ENCODE measurements around the gene FAM111A. TPM values are rescaled to one million over a fixed set of nuclear protein-coding genes. Genes with fewer than 3 reads are reported as not detected.

FAM111A gene
- total RNA-seq, 1 experiment from 2014 or later, result 49.2 TPM

- DNase-seq (no peak), ATAC-seq (no peak)
- no peak overlapping the region for H2AFZ ChIP-seq (ENCODE audit: low read length)
- no peak overlapping the region for H3K4me3 ChIP-seq (ENCODE audit: low read length)
- no peaks in the 10 kb centered on the region for H3K9me2 ChIP-seq (replicated peaks; ENCODE audit: low read length)
- no peaks in the 10 kb centered on the region for H4K20me1 ChIP-seq (ENCODE audit: low read length)
- no peak overlapping the region for H3K27ac ChIP-seq (ENCODE audit: low read length)
- H3K4me2 ChIP-seq (ENCODE audit: low read length), result no peak overlapping the region
- H3K79me2 ChIP-seq (ENCODE audit: low read length), result peaks cover 9% of the 10 kb centered on the region
- H3K9me3 ChIP-seq (ENCODE audit: low read length), result no peaks in the 10 kb centered on the region
- peaks cover 48% of the 10 kb centered on the region for H3K36me3 ChIP-seq (ENCODE audit: low read depth, low read length)
- no peaks in the 10 kb centered on the region for H3F3A ChIP-seq (ENCODE audit: low read length, unreplicated experiment)
- TF ChIP-seq, protein P1, sequence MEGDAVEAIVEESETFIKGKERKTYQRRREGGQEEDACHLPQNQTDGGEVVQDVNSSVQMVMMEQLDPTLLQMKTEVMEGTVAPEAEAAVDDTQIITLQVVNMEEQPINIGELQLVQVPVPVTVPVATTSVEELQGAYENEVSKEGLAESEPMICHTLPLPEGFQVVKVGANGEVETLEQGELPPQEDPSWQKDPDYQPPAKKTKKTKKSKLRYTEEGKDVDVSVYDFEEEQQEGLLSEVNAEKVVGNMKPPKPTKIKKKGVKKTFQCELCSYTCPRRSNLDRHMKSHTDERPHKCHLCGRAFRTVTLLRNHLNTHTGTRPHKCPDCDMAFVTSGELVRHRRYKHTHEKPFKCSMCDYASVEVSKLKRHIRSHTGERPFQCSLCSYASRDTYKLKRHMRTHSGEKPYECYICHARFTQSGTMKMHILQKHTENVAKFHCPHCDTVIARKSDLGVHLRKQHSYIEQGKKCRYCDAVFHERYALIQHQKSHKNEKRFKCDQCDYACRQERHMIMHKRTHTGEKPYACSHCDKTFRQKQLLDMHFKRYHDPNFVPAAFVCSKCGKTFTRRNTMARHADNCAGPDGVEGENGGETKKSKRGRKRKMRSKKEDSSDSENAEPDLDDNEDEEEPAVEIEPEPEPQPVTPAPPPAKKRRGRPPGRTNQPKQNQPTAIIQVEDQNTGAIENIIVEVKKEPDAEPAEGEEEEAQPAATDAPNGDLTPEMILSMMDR (conservative IDR thresholded peaks at IDR 0.05; ENCODE audit: low read depth, low read length), result no peak
- no peak overlapping the region for H3K9ac ChIP-seq (ENCODE audit: low read length)
- ChIA-PET POLR2A (ENCODE audit: unreplicated experiment) (no interaction called here), CTCF (no interaction called here)
- H3K4me1 ChIP-seq (ENCODE audit: insufficient read depth, low read length), result peaks cover 4% of the 10 kb centered on the region
- intact Hi-C loops (cut with micrococcal nuclease), result no loop called here
- no peaks in the 10 kb centered on the region for H3K27me3 ChIP-seq (ENCODE audit: low read length)
- BruUV-seq (replicated peaks), result no TSS peak
These were observed 9.1 kb downstream of the FAM111A start for GRCh38 chr11:59151761-59152160.

- intact Hi-C loops (cut with micrococcal nuclease), result no loop called here
- Histone ChIP-seq H3K4me2 (ENCODE audit: low read length) (no peak overlapping the region), H2AFZ (ENCODE audit: low read length) (no peak overlapping the region), H3K27ac (ENCODE audit: low read length) (no peak overlapping the region), H3K27me3 (ENCODE audit: low read length) (no peaks in the 10 kb centered on the region), H3K36me3 (ENCODE audit: low read depth, low read length) (peaks cover 41% of the 10 kb centered on the region), H4K20me1 (ENCODE audit: low read length) (no peaks in the 10 kb centered on the region), H3K4me1 (ENCODE audit: insufficient read depth, low read length) (no peaks in the 10 kb centered on the region), H3K4me3 (ENCODE audit: low read length) (no peak overlapping the region), H3F3A (ENCODE audit: low read length, unreplicated experiment) (no peaks in the 10 kb centered on the region), H3K9me3 (ENCODE audit: low read length) (no peaks in the 10 kb centered on the region), H3K79me2 (ENCODE audit: low read length) (peaks cover 4% of the 10 kb centered on the region; the same call in 1 of the 2 replicates), H3K9ac (ENCODE audit: low read length) (no peak overlapping the region), H3K9me2 (replicated peaks; ENCODE audit: low read length) (no peaks in the 10 kb centered on the region)
- ChIA-PET CTCF (no interaction called here), POLR2A (ENCODE audit: unreplicated experiment) (no interaction called here)
- no peak for DNase-seq
- no peak for ATAC-seq
- TF ChIP-seq EZH2 (IDR thresholded peaks at IDR 0.05; ENCODE audit: low read length, unreplicated experiment) (no peak), EZH2phosphoT487 (IDR thresholded peaks at IDR 0.05; ENCODE audit: borderline replicate concordance, low read length) (no peak)
- TF ChIP-seq, protein P1 (conservative IDR thresholded peaks at IDR 0.05; ENCODE audit: low read depth, low read length), result no peak
- TSS peak; percentile 19 for BruUV-seq (replicated peaks)
These were observed 9.8 kb downstream of the FAM111A start for GRCh38 chr11:59152312-59152951.

GRCh38 chr11:59154610-59155009, 12.0 kb downstream of the FAM111A start:
- Histone ChIP-seq H3K79me2 (ENCODE audit: low read length) (no peaks in the 10 kb centered on the region), H3K9ac (ENCODE audit: low read length) (no peak overlapping the region), H3K4me1 (ENCODE audit: insufficient read depth, low read length) (no peaks in the 10 kb centered on the region), H3K27me3 (ENCODE audit: low read length) (no peaks in the 10 kb centered on the region), H3K36me3 (ENCODE audit: low read depth, low read length) (peaks cover 25% of the 10 kb centered on the region), H2AFZ (ENCODE audit: low read length) (no peak overlapping the region), H3F3A (ENCODE audit: low read length, unreplicated experiment) (no peaks in the 10 kb centered on the region), H3K9me3 (ENCODE audit: low read length) (no peaks in the 10 kb centered on the region), H3K4me3 (ENCODE audit: low read length) (no peak overlapping the region), H4K20me1 (ENCODE audit: low read length) (no peaks in the 10 kb centered on the region), H3K9me2 (replicated peaks; ENCODE audit: low read length) (no peaks in the 10 kb centered on the region), H3K4me2 (ENCODE audit: low read length) (no peak overlapping the region), H3K27ac (ENCODE audit: low read length) (no peak overlapping the region)
- BruUV-seq (replicated peaks), result no TSS peak
- ATAC-seq (no peak), DNase-seq (peak; percentile 7)
- intact Hi-C loops (cut with micrococcal nuclease), result no loop called here
- ChIA-PET CTCF (interaction anchor here (0.6 kb wide), 1 partner anchor 17 kb away, joined by 3 read pairs; no protein-coding TSS in a partner anchor), POLR2A (ENCODE audit: unreplicated experiment) (no interaction called here)
- TF ChIP-seq EZH2 (IDR thresholded peaks at IDR 0.05; ENCODE audit: low read length, unreplicated experiment) (no peak), EZH2phosphoT487 (IDR thresholded peaks at IDR 0.05; ENCODE audit: borderline replicate concordance, low read length) (no peak)
- TF ChIP-seq, protein P1 (conservative IDR thresholded peaks at IDR 0.05; ENCODE audit: low read depth, low read length), result no peak

Data from PC-3 (cell line).